ENCODE measurements around the gene EIF2B2.

EIF2B2 gene

DNA sequence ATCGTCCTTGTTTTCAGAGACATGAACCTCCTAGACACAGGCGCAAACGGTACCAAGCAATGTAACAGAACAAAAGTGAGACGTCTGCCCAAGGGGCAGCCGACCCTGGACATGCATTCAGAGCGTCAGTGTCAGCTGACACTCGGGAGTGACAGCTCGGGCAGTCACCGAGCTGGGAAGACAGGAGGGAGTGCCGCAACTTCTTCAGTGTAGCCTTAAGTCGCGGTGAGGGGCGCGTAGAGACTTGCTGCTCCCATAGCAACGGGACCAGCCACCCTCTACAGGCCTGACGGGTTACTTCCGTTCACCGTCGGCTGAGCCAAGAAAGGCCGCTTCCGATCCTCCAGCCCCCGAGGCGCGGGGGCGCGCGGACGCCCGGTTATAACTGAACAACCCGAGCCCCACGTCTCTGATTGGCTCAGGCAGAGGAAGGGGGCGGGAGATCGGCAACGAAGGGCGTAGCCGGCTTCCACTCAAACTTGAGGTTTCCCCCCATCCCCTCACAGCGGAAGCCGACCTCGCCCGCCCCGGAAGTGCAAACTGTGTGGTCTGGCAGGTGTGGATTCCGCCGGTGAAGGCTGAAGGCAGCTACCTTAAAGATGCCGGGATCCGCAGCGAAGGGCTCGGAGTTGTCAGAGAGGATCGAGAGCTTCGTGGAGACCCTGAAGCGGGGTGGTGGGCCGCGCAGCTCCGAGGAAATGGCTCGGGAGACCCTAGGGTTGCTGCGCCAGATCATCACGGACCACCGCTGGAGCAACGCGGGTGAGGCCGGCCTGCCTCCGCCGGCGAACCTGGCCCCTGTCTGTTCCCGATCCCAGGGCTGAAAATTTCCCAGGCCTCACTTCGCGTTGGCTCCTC is at the start of gene EIF2B2:
EIF2B2 (plus strand) TSS at position 530 of the 858 bp plus-strand sequence; CDS start at position 600, 70 bp downstream.
- peak; percentile 98 for DNase-seq

DNA sequence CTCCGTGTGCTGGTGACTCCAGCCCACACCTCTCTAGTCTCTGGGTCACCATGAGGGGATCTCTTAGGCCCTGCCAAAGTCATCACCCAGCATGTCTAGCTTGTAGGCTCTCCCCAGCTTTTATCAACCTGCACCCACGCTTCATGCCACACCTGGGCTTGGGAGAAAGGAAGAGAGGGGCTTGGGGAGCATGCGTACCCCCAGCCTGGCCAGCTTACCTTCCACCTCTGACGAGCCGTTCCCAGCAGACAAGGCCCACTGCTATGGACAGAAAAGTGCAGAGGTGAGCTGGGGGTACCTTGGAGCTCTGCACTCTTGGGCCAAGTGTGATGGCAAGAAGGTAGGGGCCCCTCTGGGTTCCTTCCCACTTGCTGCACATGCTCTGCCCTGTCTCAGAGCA is 49.0 kb upstream of the EIF2B2 start:
- DNase-seq = no peak

- peak; percentile 81 for DNase-seq
These were observed 48.3 kb upstream of the EIF2B2 start for GRCh38 chr14:74954232-74954946.

- DNase-seq = no peak
These were observed 47.8 kb upstream of the EIF2B2 start for GRCh38 chr14:74954947-74955228.

DNA sequence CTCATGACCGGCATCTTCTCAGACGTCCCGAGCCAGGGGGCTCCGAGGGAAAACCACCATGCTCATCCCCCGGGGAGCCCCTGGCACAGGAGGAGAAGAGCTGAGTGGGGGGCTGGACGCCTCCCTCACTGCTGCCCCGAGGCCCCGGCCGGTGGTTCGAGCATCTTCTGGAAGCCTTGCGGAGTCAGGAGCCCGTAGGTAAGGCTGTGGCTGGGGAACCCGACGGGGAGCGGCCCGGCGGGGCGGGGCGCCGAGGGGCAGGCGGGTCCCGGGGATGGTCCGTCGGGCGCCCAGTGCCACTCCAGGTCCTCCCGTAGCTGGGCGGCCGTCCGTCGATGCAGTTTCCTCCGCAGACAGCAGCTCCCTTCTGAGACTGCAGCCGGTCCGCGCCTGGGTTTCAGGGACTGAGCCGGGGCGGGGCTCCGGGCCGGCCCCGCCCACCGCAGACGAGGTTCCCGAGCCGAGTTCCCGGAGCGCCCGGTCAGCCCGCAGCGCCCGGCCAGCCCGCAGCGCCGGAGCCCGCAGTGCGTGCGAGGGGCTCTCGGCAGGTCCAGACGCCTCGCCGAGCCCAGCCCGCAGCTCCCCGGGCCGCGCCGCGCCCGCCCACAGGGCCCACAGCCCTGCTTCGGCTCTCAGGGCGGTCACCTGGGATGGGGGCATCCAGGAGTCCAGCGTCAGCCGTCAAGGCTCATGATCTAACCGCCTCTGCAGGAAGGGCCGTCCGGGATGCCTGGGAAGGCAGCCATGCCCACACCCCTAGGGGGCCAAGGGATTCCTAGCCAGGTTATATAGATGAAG is 47.3 kb upstream of the EIF2B2 start, which contains the start of gene PGF:
PGF (minus strand) TSS at position 369 of the 798 bp plus-strand sequence; CDS start at position 14, 355 bp downstream.
- no peak for DNase-seq

DNA sequence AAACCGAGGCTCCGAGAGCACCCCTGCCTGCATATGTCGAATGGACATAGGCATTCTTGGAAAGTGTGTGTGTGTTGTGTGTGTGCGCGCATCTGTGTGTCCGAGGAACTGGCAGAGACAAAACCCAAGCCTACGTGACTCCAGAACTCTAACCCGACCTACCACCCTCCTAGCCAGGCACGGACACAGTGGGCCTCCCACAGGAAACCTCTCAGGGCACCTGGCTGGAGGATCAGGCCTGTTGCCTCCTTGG is 46.8 kb upstream of the EIF2B2 start:
- DNase-seq = no peak

DNA sequence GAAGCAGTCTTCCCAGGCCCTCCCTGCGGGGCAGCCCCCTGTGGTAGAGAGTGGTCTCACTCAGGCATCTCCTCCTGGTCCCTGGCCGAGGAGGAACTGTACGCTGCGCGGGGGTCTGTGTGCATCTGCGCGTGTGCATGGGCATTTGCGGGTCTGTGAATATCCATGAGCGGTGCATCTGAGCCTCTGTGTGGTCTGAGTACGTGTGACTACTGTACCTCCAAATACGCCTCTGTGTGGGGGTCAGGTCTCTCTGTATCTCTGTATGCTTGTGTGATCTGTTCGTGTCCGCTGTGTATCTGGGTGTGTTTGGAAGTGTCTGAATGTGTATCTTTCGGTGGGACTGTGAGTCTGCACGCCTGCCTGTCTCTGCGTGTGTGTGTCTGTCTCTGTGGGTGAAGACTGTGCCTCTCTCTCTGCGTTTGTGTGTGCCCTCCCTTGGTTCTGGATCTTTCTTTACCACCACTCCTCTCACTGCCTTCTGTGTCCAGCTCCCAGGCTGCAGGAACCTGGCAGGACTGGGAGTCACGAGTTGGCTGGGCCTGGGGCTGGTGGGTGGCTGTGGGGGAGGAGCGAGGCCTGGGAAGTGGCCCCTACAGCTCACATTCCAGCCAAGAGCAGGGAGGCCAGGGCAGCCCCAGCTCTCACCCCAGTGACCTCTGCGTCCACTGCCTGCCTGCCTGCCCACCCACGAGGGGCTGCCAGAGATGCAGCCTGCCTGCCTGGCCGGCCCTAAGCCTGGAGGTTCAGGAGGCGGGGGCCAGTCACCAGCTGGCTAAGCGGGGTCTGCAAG is 46.2 kb upstream of the EIF2B2 start:
- no peak for DNase-seq

DNA sequence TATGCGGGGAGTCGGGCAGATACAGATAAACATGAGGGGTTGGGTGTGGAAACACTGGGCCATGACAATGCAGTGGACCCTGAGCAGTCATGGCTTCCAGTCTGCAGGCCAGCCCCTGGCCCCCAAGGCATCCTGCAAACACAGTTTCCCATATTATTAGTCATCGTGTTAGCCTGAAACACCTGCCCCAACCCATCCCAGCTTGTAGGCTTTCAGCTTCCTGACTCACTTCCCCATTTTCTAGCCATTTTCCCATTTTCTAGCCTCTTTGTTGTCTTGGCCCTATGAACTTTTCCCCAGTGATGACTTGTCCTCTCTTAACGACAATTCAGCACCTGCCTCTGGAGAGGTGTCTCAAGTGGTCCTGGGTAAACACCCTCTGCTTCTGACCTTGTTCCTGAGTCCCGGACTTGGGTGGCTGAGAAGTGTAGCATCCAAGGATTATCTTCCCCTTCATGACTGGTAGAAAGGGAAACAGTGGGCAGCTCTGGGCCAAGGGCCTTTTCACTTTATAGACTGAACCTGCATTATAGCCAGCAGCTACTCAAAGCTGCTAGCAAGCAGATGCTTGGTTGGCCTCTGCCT is 43.0 kb upstream of the EIF2B2 start:
- no peak for DNase-seq

DNA sequence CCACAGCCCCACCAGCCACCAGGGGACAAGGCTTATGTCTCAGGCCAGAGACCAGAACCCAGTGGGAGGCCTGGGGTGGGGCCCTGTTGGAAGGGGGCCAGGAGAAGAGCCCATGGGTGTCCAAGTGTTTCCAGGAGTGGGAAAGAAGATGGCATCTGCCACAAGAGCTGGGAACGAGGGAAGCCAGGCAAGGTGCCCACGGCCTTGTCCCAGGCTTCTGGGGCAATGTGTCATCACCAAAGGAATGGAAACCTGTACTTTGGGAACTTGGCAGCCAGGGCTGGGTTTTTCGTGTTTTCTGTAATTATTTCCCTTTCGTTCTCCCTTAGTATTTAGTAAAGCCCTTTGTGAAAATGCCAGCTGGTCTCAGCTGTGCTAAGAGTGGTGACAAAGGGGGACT is 42.0 kb upstream of the EIF2B2 start:
- DNase-seq = no peak

DNA sequence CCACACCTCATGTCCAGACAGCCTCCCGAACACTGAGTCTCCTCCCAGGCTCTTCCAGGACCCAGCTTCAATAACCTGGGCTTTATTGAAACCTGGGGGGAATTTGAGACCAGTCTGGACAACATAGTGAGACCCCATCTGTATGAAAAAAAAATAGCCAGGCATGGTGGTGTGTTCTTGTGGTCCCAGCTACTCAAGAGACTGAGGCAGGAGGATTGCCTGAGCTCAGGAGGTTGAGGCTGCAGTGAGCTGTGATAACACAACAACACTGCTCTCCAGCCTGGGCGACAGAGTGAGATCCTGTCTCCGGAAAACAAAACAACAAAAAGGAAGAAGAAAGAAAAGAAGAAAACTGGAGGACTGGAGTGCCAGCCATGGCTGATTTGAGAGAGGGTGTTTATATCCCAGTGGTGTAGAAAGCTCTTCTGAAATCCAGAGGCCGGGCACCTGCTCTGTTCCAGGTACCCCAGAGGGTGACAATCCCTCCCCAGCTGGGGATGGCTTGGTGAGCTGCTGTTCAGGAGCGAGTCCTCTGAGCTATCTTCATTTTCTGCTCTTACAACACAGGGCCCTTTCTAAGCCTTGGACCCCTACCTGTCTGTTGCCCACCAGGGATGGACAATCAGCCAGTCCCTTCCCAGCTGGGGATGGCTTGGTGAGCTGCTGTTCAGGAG is 41.3 kb upstream of the EIF2B2 start:
- no peak for DNase-seq

GRCh38 chr14:74962046-74962445 is 40.7 kb upstream of the EIF2B2 start:
- DNase-seq = no peak

GRCh38 chr14:74962493-74962892 is 40.2 kb upstream of the EIF2B2 start:
- no peak for DNase-seq

GRCh38 chr14:74963178-74963704 is 39.5 kb upstream of the EIF2B2 start:
- DNase-seq = no peak

DNA sequence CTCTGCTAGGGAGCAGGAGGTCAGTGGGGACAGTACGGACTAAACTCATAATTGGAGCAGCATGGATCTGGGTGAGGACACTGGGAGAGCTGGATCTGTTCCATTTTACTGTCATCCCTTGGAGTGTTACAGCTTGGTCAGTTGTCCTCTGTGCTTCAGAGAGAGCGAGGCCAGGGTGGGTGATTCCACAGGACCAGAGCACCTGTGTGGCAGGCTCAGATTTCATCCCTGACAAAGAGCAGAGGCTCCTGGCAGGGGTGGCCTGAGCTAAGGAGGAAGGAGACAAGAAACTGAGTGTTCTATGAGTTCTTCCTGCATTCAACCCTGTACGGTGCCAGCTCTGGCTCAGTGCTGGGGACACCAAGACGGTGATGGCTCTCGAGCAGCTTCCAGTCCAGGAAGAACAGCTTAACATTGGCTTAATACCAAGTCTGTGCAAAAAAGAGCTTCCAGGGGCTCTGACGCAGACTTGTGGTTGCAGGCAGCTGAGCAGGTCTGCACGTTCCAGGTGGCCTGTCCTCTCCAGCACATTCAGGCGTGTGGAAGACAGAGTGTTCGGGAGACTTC is 38.9 kb upstream of the EIF2B2 start:
- no peak for DNase-seq

DNA sequence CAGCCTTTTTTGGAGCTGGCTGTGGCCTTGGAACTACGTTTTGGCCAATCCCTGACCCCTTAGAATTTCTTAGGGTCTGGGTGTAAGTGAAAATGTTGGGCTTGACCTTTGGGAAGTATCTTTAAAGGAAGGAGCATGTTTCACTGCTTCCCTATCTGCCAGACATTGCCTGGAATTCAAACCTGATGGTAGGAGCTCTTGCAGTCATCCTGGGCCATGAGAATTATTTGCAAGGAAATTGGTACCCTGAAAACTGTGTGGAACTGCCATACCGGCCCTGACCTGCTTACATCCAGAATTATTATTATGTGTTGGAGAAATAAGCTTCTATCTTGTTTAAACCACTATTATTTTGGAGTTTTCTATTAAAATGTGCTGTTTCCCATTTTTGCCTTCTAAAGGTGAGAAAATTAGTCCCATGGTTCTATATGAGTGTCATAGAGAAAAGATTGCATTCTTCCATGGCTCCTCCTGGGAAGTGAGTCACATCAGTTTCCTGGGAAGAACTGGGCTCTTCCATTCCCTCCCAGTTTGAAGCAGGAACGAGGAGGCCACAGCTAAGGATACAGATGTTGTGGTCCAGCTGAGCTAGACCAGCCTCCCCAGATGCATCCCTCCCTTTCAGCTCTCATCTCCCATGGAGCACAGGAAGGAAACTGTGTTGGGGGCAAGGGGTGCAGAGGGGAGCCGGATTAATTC is 37.8 kb upstream of the EIF2B2 start:
- DNase-seq = no peak

DNA sequence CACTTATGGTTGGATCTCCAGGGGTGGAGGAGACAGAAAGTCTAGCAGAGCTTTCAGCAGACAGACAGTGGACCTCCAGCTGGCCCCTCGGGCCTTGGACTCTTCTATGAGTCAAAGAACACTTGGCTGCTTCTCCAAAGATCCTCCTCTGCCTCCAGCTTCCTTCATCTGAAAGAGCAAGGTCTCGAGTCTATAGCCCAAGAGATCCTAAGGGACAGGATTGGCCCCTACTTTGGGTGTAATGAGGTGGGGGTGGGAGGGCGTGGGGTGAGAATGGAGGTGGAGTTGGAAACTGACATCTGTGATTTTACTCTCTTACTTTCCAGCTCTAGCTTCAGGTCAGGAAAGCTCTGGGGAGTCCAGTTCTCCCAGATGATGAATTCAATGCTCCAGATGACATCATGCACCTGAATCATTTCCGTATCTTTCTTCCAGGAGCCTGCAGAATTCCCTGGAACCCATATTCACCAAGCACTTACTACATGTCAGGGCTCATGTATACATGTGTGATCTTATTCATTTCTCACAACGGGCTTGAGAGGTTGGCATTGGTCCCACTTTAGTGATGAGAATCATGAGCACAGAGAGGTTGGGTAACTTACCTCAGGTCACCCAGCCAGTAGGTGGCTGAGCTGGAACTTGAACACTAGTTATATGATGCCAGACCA is 37.1 kb upstream of the EIF2B2 start:
- no peak for DNase-seq

GRCh38 chr14:74968811-74969210 is 33.9 kb upstream of the EIF2B2 start:
- DNase-seq = no peak

- DNase-seq = no peak
These were observed 29.6 kb upstream of the EIF2B2 start for GRCh38 chr14:74973003-74973653.

DNA sequence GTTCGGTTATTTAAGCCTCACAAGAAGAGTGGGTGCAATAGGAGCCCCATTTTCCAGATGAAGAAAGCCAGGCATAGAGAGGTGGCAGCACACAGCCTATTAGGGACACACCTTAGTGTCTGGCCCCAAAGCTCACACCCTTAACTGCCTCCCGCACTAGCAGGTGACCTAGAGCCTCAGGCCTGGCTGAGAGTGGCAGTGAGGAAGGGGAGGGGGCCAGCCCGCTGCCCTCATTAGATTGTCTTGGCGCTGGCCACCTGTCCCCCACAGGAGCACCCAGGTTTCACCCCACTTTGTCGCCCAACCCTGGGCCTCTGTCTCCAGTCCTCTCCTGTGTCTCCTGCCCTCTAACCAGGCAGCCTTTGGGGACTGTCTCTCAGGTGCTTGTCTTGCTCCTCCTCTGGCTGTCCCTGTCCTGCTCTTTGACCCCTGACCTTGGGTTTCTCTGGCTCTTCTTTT is 28.8 kb upstream of the EIF2B2 start:
- no peak for DNase-seq
